Measurements from ENCODE around the gene BUB1. TPM values are rescaled to one million over a fixed set of nuclear protein-coding genes. Genes with fewer than 3 reads are reported as not detected.
A peak's percentile ranks its signal among the peaks of the same experiment; 100 is the strongest.

BUB1 gene
- total RNA-seq, 1 donor from 2014 or later = 57.2 TPM

- peak; percentile 72 for DNase-seq (ENCODE audit: low read depth)
- H3K4me3 ChIP-seq (ENCODE audit: low read depth, low read length) = peak overlapping the region; percentile 17
- TF ChIP-seq CTCF (conservative IDR thresholded peaks at IDR 0.05; ENCODE audit: low read depth, low read length) = no peak
Observed at GRCh38 chr2:110657724-110658305, 20.0 kb downstream of the BUB1 start.

- no peak overlapping the region for H3K4me3 ChIP-seq (ENCODE audit: low read depth, low read length)
- DNase-seq (ENCODE audit: low read depth) = no peak
- no peak for TF ChIP-seq CTCF (conservative IDR thresholded peaks at IDR 0.05; ENCODE audit: low read depth, low read length)
Observed at GRCh38 chr2:110655701-110656100, 22.2 kb downstream of the BUB1 start.

GRCh38 chr2:110653861-110654260 is 24.0 kb downstream of the BUB1 start:
- H3K4me3 ChIP-seq (ENCODE audit: low read depth, low read length) = no peak overlapping the region
- TF ChIP-seq CTCF (conservative IDR thresholded peaks at IDR 0.05; ENCODE audit: low read depth, low read length) = no peak
- no peak for DNase-seq (ENCODE audit: low read depth)

GRCh38 chr2:110650346-110650745 is 27.5 kb downstream of the BUB1 start:
- no peak overlapping the region for H3K4me3 ChIP-seq (ENCODE audit: low read depth, low read length)
- no peak for DNase-seq (ENCODE audit: low read depth)
- no peak for TF ChIP-seq CTCF (conservative IDR thresholded peaks at IDR 0.05; ENCODE audit: low read depth, low read length)

- DNase-seq (ENCODE audit: low read depth) = no peak
- no peak overlapping the region for H3K4me3 ChIP-seq (ENCODE audit: low read depth, low read length)
- TF ChIP-seq CTCF (conservative IDR thresholded peaks at IDR 0.05; ENCODE audit: low read depth, low read length) = no peak
Observed at GRCh38 chr2:110647777-110648176, 30.1 kb downstream of the BUB1 start.

GRCh38 chr2:110645616-110646015 is 32.2 kb downstream of the BUB1 start:
- TF ChIP-seq CTCF (conservative IDR thresholded peaks at IDR 0.05; ENCODE audit: low read depth, low read length) = no peak
- DNase-seq (ENCODE audit: low read depth) = no peak
- no peak overlapping the region for H3K4me3 ChIP-seq (ENCODE audit: low read depth, low read length)

GRCh38 chr2:110644357-110644756 is 33.5 kb downstream of the BUB1 start:
- TF ChIP-seq CTCF (conservative IDR thresholded peaks at IDR 0.05; ENCODE audit: low read depth, low read length) = no peak
- DNase-seq (ENCODE audit: low read depth) = no peak
- no peak overlapping the region for H3K4me3 ChIP-seq (ENCODE audit: low read depth, low read length)

Measured in epithelial cell of proximal tubule (primary cell).